ENCODE data around the gene FBXO28.

Gene FBXO28

GRCh38 chr1:224182057-224182865, 68.3 kb downstream of the FBXO28 start:
- no peak for DNase-seq (ENCODE audit: extremely low read depth, insufficient read length)
- TF ChIP-seq CTCF (IDR thresholded peaks at IDR 0.05; ENCODE audit: insufficient read depth, low read length, poor library complexity, severe bottlenecking) = no peak
- H3K4me3 ChIP-seq (replicated peaks; ENCODE audit: low read depth, low read length) = peak overlapping the region; percentile 92
- H3K36me3 ChIP-seq (ENCODE audit: control insufficient read depth, insufficient read depth, low read length) = no peaks in the 10 kb centered on the region
- no peaks in the 10 kb centered on the region for H3K27me3 ChIP-seq (replicated peaks; ENCODE audit: control insufficient read depth, insufficient read depth, low read length)

DNA sequence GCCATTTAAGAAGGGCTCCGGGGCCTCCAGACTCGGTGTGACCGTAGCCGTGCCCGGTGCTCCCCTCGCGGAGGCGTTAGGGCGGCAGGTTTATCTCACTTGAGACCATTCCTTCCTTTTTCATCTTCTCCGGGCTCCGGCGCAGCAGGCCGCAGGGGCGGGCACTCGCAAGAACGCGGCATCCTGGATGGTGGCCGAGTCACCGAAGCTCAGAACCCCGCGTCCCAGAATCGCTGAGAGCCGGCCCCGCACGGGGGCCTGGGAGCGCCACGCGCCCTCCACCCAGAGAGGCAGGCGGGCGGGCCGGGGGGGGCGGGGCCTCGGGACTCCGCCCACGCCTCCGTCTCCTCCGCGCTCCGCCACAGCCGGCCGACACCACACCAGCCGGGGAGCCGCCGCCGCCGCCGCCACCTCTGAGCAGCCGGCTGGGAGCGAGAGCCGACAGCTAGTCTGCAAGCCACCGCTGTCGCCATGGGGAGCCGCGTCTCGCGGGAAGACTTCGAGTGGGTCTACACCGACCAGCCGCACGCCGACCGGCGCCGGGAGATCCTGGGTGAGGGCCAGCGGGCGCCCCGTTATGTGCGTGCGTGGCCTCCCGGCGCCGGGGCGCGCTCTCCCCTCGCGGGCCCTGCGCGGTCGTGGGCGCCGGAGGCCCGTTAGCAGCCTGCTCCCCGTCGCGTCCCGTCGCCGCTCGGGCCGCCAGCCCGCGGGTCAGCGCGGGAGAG, 69.1 kb downstream of the FBXO28 start, which contains the start of gene DEGS1:
Gene DEGS1 (plus strand): TSS at position 375 of the 725 bp plus-strand sequence. CDS start 97 bp downstream, at position 472.
- no peaks in the 10 kb centered on the region for H3K36me3 ChIP-seq (ENCODE audit: control insufficient read depth, insufficient read depth, low read length)
- TF ChIP-seq CTCF (IDR thresholded peaks at IDR 0.05; ENCODE audit: insufficient read depth, low read length, poor library complexity, severe bottlenecking) = no peak
- no peaks in the 10 kb centered on the region for H3K27me3 ChIP-seq (replicated peaks; ENCODE audit: control insufficient read depth, insufficient read depth, low read length)
- peak; percentile 91 for DNase-seq (ENCODE audit: extremely low read depth, insufficient read length)
- peak within 1 kb of the TSS; percentile 92 for H3K4me3 ChIP-seq (replicated peaks; ENCODE audit: low read depth, low read length)

- TF ChIP-seq CTCF (IDR thresholded peaks at IDR 0.05; ENCODE audit: insufficient read depth, low read length, poor library complexity, severe bottlenecking) = peak; percentile 5
- peak; percentile 85 for DNase-seq (ENCODE audit: extremely low read depth, insufficient read length)
- Histone ChIP-seq H3K36me3 (ENCODE audit: control insufficient read depth, insufficient read depth, low read length) (no peaks in the 10 kb centered on the region), H3K27me3 (replicated peaks; ENCODE audit: control insufficient read depth, insufficient read depth, low read length) (no peaks in the 10 kb centered on the region), H3K4me3 (replicated peaks; ENCODE audit: low read depth, low read length) (peak overlapping the region; percentile 92)
Measured at GRCh38 chr1:224183591-224184312, 69.8 kb downstream of the FBXO28 start.

- DNase-seq (ENCODE audit: extremely low read depth, insufficient read length) = no peak
- TF ChIP-seq CTCF (IDR thresholded peaks at IDR 0.05; ENCODE audit: insufficient read depth, low read length, poor library complexity, severe bottlenecking) = no peak
- H3K36me3 ChIP-seq (ENCODE audit: control insufficient read depth, insufficient read depth, low read length) = no peaks in the 10 kb centered on the region
- peak overlapping the region; percentile 2 for H3K4me3 ChIP-seq (replicated peaks; ENCODE audit: low read depth, low read length)
- no peaks in the 10 kb centered on the region for H3K27me3 ChIP-seq (replicated peaks; ENCODE audit: control insufficient read depth, insufficient read depth, low read length)
Measured at GRCh38 chr1:224185208-224185607, 71.3 kb downstream of the FBXO28 start.

GRCh38 chr1:224188286-224188685, 74.4 kb downstream of the FBXO28 start:
- Histone ChIP-seq H3K36me3 (ENCODE audit: control insufficient read depth, insufficient read depth, low read length) (peaks cover 1% of the 10 kb centered on the region), H3K27me3 (replicated peaks; ENCODE audit: control insufficient read depth, insufficient read depth, low read length) (no peaks in the 10 kb centered on the region), H3K4me3 (replicated peaks; ENCODE audit: low read depth, low read length) (no peak overlapping the region; the same call in 1 of the 2 replicates)
- no peak for DNase-seq (ENCODE audit: extremely low read depth, insufficient read length)
- TF ChIP-seq CTCF (IDR thresholded peaks at IDR 0.05; ENCODE audit: insufficient read depth, low read length, poor library complexity, severe bottlenecking) = no peak

Data from GM06990 (cell line).